ENCODE results near the gene ANXA4. TPM values are rescaled to one million over a fixed set of nuclear protein-coding genes. Genes with fewer than 3 reads are reported as not detected.

Gene ANXA4
- total and polyA plus RNA-seq, 4 donors: 75.0 to 170 (median 93.6) TPM

DNA sequence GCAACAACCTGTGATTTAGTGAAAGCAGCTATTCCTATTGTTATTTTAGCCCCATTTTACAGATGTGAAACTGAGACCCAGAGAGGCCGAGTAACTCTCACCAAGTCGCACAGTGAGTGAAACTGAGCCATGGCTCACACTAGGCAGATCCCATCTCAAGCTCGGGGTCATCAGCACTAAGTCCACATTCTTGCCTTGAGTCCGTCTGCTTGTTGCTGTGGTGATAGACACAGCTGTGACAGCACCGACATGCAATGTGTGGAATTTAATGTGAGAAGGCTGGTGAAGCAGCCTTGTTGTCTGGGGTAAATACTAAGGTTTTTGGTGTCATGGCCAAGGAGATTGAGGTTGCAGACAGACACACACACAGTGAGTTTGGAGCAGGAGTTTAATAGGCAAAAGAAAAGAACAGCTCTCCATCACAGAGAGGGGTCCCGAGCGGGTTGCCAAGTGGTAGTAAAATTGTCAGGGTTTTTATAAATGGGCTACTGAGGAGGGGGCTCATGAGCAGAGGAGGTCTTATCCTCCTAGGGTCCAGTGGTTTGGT lies 47.3 kb downstream of the ANXA4 start:
- TF ChIP-seq, protein P1, sequence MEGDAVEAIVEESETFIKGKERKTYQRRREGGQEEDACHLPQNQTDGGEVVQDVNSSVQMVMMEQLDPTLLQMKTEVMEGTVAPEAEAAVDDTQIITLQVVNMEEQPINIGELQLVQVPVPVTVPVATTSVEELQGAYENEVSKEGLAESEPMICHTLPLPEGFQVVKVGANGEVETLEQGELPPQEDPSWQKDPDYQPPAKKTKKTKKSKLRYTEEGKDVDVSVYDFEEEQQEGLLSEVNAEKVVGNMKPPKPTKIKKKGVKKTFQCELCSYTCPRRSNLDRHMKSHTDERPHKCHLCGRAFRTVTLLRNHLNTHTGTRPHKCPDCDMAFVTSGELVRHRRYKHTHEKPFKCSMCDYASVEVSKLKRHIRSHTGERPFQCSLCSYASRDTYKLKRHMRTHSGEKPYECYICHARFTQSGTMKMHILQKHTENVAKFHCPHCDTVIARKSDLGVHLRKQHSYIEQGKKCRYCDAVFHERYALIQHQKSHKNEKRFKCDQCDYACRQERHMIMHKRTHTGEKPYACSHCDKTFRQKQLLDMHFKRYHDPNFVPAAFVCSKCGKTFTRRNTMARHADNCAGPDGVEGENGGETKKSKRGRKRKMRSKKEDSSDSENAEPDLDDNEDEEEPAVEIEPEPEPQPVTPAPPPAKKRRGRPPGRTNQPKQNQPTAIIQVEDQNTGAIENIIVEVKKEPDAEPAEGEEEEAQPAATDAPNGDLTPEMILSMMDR (IDR thresholded peaks at IDR 0.05; ENCODE audit: control extremely low read depth, extremely low read depth): no peak
- Histone ChIP-seq H3K9ac (ENCODE audit: insufficient read depth in 1 of 2, low read length in 2 of 2) (peak overlapping the region in 1 of 2 donors; percentile 80), H3K9me3 (ENCODE audit: control insufficient read depth in 4 of 4, insufficient read depth in 3 of 4, low read length in 3 of 4) (no peaks in the 10 kb centered on the region), H3K4me3 (no peak overlapping the region), H3K4me1 (ENCODE audit: control insufficient read depth in 5 of 5, insufficient read depth in 5 of 5, low read length in 5 of 5) (peaks cover 0 to 18% (median 6%) of the 10 kb centered on the region in 5 donors), H3K36me3 (ENCODE audit: control insufficient read depth in 4 of 4, insufficient read depth in 4 of 4, low read length in 4 of 4) (peaks cover 0 to 7% (median 3%) of the 10 kb centered on the region in 4 donors), H3K27me3 (ENCODE audit: control insufficient read depth in 3 of 3, insufficient read depth in 3 of 3, low read length in 2 of 3) (no peaks in the 10 kb centered on the region), H3K27ac (ENCODE audit: low read depth in 1 of 2, low read length in 1 of 2) (peak overlapping the region in 1 of 2 donors; percentile 51)
- ATAC-seq (ENCODE audit: insufficient read depth, low FRiP score) (no peak), DNase-seq (peak; percentile 61 to 80 (median 73))
- 76 to 78% methylated on average over 7 of the region's 7 CpGs for WGBS, 2 donors

DNA sequence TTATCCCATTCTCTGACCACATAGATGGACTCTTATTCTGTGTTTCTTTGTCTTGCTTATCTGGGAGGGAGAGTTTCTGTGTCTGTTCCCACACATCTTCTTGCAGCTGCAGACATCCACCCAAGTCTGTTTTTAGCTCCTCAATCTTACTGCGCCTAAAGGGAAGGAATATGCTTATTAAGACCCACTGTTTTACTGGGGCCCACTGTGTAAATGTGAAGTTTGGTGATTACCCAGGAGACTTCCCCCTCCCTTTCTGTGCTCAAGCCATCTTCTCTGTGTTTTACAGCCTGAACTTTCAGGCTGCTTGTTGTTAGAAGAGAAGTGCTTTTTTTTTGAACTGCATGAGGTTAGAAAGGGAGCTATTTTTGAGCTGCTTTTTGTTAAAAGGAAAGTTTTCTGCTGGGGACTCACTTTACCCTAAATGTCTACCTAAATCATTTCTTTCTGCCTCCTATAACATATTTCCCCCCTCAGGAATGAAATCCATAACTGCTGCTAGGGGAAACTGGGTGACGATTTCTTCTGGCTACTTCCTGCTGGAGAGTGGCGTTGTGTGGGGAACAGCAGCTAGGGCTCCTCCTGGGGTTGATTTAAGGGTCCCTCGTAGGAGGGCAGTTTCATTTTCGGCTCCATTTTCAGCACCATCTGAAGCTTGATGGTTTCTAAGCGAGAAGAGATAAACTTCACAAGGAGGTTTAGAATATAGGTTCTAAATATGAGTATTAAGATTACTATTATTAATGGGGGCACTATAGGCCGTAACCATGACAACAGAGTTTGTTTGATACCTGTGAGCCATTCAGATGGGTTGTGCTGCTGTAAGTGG lies 48.1 kb downstream of the ANXA4 start:
- peaks cover 0 to 18% (median 6%) of the 10 kb centered on the region in 5 donors for H3K4me1 ChIP-seq (ENCODE audit: control insufficient read depth in 5 of 5, insufficient read depth in 5 of 5, low read length in 5 of 5)
- peak; percentile 44 to 82 (median 80) for DNase-seq
- WGBS, 2 donors: 32 to 55% methylated on average over 7 of the region's 7 CpGs
- H3K36me3 ChIP-seq (ENCODE audit: control insufficient read depth in 4 of 4, insufficient read depth in 4 of 4, low read length in 4 of 4): peaks cover 0 to 7% (median 3%) of the 10 kb centered on the region in 4 donors
- TF ChIP-seq, protein P1 (IDR thresholded peaks at IDR 0.05; ENCODE audit: control extremely low read depth, extremely low read depth): no peak
- peak overlapping the region in 1 of 2 donors; percentile 80 for H3K9ac ChIP-seq (ENCODE audit: insufficient read depth in 1 of 2, low read length in 2 of 2)
- H3K9me3 ChIP-seq (ENCODE audit: control insufficient read depth in 4 of 4, insufficient read depth in 3 of 4, low read length in 3 of 4): no peaks in the 10 kb centered on the region
- ATAC-seq (ENCODE audit: insufficient read depth, low FRiP score): no peak
- no peaks in the 10 kb centered on the region for H3K27me3 ChIP-seq (ENCODE audit: control insufficient read depth in 3 of 3, insufficient read depth in 3 of 3, low read length in 2 of 3)
- H3K4me3 ChIP-seq: no peak overlapping the region
- H3K27ac ChIP-seq (ENCODE audit: low read depth in 1 of 2, low read length in 1 of 2): peak overlapping the region; percentile 25 to 71

GRCh38 chr2:69790601-69790959 lies 48.6 kb downstream of the ANXA4 start:
- Histone ChIP-seq H3K27ac (ENCODE audit: low read depth in 1 of 2, low read length in 1 of 2) (no peak overlapping the region), H3K9me3 (ENCODE audit: control insufficient read depth in 4 of 4, insufficient read depth in 3 of 4, low read length in 3 of 4) (no peaks in the 10 kb centered on the region), H3K9ac (ENCODE audit: insufficient read depth in 1 of 2, low read length in 2 of 2) (peak overlapping the region in 1 of 2 donors; percentile 80), H3K4me1 (ENCODE audit: control insufficient read depth in 5 of 5, insufficient read depth in 5 of 5, low read length in 5 of 5) (peaks cover 0 to 18% (median 6%) of the 10 kb centered on the region in 5 donors), H3K27me3 (ENCODE audit: control insufficient read depth in 3 of 3, insufficient read depth in 3 of 3, low read length in 2 of 3) (no peaks in the 10 kb centered on the region), H3K36me3 (ENCODE audit: control insufficient read depth in 4 of 4, insufficient read depth in 4 of 4, low read length in 4 of 4) (peaks cover 0 to 7% (median 3%) of the 10 kb centered on the region in 4 donors), H3K4me3 (no peak overlapping the region)
- 64 to 86% methylated on average over 1 of the region's 1 CpG for WGBS, 2 donors
- ATAC-seq (ENCODE audit: insufficient read depth, low FRiP score) (no peak), DNase-seq (no peak)
- TF ChIP-seq, protein P1 (IDR thresholded peaks at IDR 0.05; ENCODE audit: control extremely low read depth, extremely low read depth): no peak
